Glutamatergic neuron (in vitro differentiated cells): ENCODE results near the gene AFMID. TPM values are rescaled to one million over a fixed set of nuclear protein-coding genes. Genes with fewer than 3 reads are reported as not detected.

Experiments
- DNase-seq: peaks from one replicate; pipeline ENCODE4 v3.0.0; 2022
- H3K27ac Mint-ChIP-seq: one replicate; pipeline ENCODE4 v1.8.0; 2020; ENCODE audit warnings: mild to moderate bottlenecking, mixed read lengths, inconsistent platforms; ENCODE audit not compliant: unreplicated experiment
- H3K27me3 Mint-ChIP-seq: one replicate; pipeline ENCODE4 v1.8.0; 2020; ENCODE audit warnings: mild to moderate bottlenecking, moderate library complexity, mixed read lengths, inconsistent platforms; ENCODE audit not compliant: unreplicated experiment
- H3K36me3 Mint-ChIP-seq: one replicate; pipeline ENCODE4 v1.8.0; 2020; ENCODE audit warnings: mild to moderate bottlenecking, mixed read lengths, inconsistent platforms; ENCODE audit not compliant: unreplicated experiment
- H3K4me1 Mint-ChIP-seq: one replicate; pipeline ENCODE4 v1.8.0; 2020; ENCODE audit warnings: mild to moderate bottlenecking, low read depth, mixed read lengths, inconsistent platforms; ENCODE audit not compliant: unreplicated experiment
- H3K4me3 Mint-ChIP-seq: one replicate; pipeline ENCODE4 v1.8.0; 2020; ENCODE audit warnings: mild to moderate bottlenecking, mixed read lengths, inconsistent platforms; ENCODE audit not compliant: unreplicated experiment
- H3K9me3 Mint-ChIP-seq: one replicate; pipeline ENCODE4 v1.8.0; 2020; ENCODE audit warnings: mild to moderate bottlenecking, moderate library complexity, mixed read lengths, inconsistent platforms; ENCODE audit not compliant: unreplicated experiment
- CTCF ChIP-seq: fragments of 200-600 bp; sonication (generic); IDR thresholded peaks from one replicate; pipeline ENCODE4 v1.5.0; 2021; ENCODE audit not compliant: partially characterized antibody, unreplicated experiment
- total RNA-seq: library from RNA; stranded (reverse); fragmentation: NEBNext Ultra II Directional; extraction: Animal tissue kit (Norgen Biotek cat#: 25700); gene quantifications from one replicate; pipeline ENCODE4 v1.2.1, GENCODE V29; 2021; ENCODE audit not compliant: unreplicated experiment

AFMID gene
- total RNA-seq, 1 donor from 2014 or later: 29.9 TPM

GRCh38 chr17:78224231-78225087 is 37.3 kb downstream of the AFMID start:
- H3K27me3 Mint-ChIP-seq: peaks cover 2% of the 10 kb centered on the region
- H3K4me1 Mint-ChIP-seq: peaks cover 23% of the 10 kb centered on the region
- TF ChIP-seq CTCF: no peak
- peaks cover 7% of the 10 kb centered on the region for H3K9me3 Mint-ChIP-seq
- H3K27ac Mint-ChIP-seq: peak overlapping the region; percentile 83
- peak overlapping the region; percentile 51 for H3K4me3 Mint-ChIP-seq
- no peak for DNase-seq
- no peaks in the 10 kb centered on the region for H3K36me3 Mint-ChIP-seq

GRCh38 chr17:78225088-78225865 is 38.1 kb downstream of the AFMID start:
- Mint-ChIP-seq H3K27ac (no peak overlapping the region), H3K4me1 (peaks cover 20% of the 10 kb centered on the region), H3K9me3 (peaks cover 7% of the 10 kb centered on the region), H3K27me3 (peaks cover 2% of the 10 kb centered on the region), H3K4me3 (no peak overlapping the region), H3K36me3 (no peaks in the 10 kb centered on the region)
- no peak for DNase-seq
- no peak for TF ChIP-seq CTCF

- no peak overlapping the region for H3K27ac Mint-ChIP-seq
- H3K4me1 Mint-ChIP-seq: peaks cover 20% of the 10 kb centered on the region
- H3K27me3 Mint-ChIP-seq: peaks cover 4% of the 10 kb centered on the region
- H3K9me3 Mint-ChIP-seq: peaks cover 7% of the 10 kb centered on the region
- no peaks in the 10 kb centered on the region for H3K36me3 Mint-ChIP-seq
- no peak for TF ChIP-seq CTCF
- H3K4me3 Mint-ChIP-seq: no peak overlapping the region
- no peak for DNase-seq
Observed at GRCh38 chr17:78226055-78226758, 39.0 kb downstream of the AFMID start.

DNA sequence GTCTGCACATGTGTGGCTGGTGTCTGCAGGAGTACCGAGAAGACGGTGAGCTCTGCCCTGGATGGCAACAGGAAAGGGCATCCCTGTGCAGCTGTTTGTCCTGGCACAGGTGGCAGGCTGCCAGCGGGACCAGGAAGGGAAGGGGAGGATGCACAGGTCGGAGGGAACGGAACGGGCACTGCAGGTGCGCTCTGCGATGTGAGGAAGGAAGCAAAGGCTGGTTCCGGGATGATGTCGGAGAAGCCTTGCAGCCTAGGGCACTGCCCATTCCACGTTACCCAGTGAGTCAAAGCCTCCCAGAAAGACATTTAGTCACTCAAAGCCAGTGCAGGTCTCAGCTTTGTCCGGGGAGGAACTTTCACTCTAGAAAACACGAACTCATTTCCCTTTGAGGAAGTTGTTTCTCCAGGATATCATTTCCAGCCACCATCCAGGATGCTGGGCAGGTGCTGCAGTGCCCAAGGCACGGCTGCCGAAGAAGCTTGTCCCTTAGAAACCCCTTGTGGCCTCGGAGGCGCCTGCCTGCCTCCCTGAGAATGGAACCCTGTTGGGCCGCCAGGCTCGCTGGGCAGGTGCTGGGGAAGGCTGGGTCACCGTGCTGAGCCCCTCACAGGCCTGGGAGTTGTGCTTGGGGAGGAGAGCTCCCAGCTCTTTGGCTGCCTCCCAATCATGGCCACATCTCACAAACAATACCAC is 39.7 kb downstream of the AFMID start:
- H3K36me3 Mint-ChIP-seq: no peaks in the 10 kb centered on the region
- peaks cover 7% of the 10 kb centered on the region for H3K9me3 Mint-ChIP-seq
- H3K27ac Mint-ChIP-seq: no peak overlapping the region
- H3K4me1 Mint-ChIP-seq: peaks cover 20% of the 10 kb centered on the region
- H3K4me3 Mint-ChIP-seq: no peak overlapping the region
- TF ChIP-seq CTCF: no peak
- no peak for DNase-seq
- peaks cover 4% of the 10 kb centered on the region for H3K27me3 Mint-ChIP-seq
